Astrocyte of the spinal cord (primary cell): ENCODE measurements around the gene SRGAP1.
"Not testable (repeated sequence)": the region's sequence is repeated elsewhere in the genome, so short reads cannot be mapped to it uniquely, and the experiment has no call there.

Experiments used
- DNase-seq: peaks from one replicate; pipeline ENCODE4 v3.0.0; 2011; ENCODE audit warnings: low read depth, low spot score
- H3K4me3 ChIP-seq: 2 replicates; pipeline ENCODE4 v1.5.1; 2011; ENCODE audit warnings: low read depth, mild to moderate bottlenecking, low read length, moderate library complexity
- CTCF ChIP-seq: IDR thresholded peaks from 2 replicates; pipeline ENCODE4 v1.5.1; 2012; ENCODE audit warnings: low read depth, mild to moderate bottlenecking, low read length, inconsistent platforms
- in situ Hi-C: cut with HindIII; loops from 2 replicates; pipeline ENCODE4 v1.10.0; 2017; ENCODE audit warnings: low sequenced_read_pairs

SRGAP1 gene

GRCh38 chr12:64065881-64066451 is 221.5 kb downstream of the SRGAP1 start:
- H3K4me3 ChIP-seq, result no peak overlapping the region
- DNase-seq, result peak; percentile 53
- in situ Hi-C loops, result no loop called here
- no peak for TF ChIP-seq CTCF

GRCh38 chr12:64066776-64067175 is 222.3 kb downstream of the SRGAP1 start:
- TF ChIP-seq CTCF, result no peak

GRCh38 chr12:64070454-64070853 is 226.0 kb downstream of the SRGAP1 start:
- DNase-seq, result no peak
- in situ Hi-C loops, result no loop called here
- H3K4me3 ChIP-seq, result no peak overlapping the region
- no peak for TF ChIP-seq CTCF

More at GRCh38 chr12:64066776-64067175, 222.3 kb downstream of the SRGAP1 start:
- no peak overlapping the region for H3K4me3 ChIP-seq
- DNase-seq, result no peak
- in situ Hi-C loops, result no loop called here

DNA sequence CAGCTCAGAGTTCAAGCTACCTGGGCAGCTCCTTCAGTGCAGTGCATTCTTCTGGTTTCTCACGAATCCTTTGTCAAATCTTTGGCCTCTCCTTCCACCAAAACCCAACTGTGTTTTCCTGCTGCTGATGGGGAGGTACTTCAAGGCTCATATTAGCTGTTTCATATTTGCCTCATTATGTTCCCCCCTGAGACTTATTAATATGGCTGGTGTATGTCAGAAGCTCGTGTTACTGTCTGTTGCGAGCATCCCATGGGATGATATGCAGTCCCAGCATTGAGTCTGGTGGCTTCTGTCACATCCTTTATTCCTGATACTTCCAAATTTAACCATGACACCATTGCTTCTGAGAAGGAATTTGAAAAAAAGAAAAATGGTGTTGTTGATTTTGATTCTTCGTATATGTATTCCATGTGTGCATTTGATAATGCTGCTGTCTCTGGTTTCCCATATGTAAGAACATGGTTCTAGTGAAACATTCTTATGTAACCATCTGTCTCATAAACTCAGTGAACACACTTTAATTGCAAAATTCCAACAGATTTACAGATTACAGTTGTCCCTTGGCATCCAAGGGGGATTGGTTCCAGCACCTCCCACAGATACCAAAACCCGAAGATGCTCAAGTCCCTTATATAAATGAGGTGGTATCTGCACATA is 228.5 kb downstream of the SRGAP1 start:
- TF ChIP-seq CTCF, result no peak
- no peak for DNase-seq
- no peak overlapping the region for H3K4me3 ChIP-seq
- in situ Hi-C loops, result no loop called here

DNA sequence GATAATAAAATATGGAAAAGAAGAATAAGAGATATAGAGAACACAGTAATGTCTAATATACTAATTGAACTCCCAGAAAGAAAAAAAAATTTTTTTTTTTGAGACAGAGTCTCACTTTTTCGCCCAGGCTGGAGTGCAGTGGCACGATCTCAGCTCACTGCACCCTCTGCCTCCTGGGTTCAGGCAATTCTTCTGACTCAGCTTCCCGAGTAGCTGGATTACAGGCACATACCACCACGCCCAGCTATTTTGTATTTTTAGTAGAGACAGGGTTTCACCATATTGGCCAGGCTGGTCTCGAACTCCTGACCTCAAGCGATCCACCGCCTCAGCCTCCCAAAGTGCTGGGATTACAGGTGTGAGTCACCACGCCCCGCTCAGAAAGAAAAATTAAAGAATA is 232.1 kb downstream of the SRGAP1 start:
- in situ Hi-C loops, DNase-seq, H3K4me3 ChIP-seq: not testable (repeated sequence)

DNA sequence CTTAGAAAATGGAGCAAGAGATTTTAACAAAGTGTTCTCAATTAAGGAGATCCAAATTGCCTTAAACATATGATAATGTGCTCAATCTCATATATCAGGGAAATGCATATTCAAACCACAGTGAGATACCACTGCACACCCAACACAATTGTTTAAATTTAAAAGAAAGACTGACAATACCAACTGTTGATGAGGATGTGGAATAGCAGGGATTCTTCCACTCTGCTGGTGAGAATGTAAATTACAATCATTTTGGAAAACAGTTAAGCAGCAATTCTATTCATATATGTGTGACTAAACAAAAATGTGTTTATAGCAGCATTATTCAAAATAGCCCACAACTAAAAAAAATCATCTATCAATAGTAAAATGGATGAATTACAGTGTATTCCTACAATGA is 233.4 kb downstream of the SRGAP1 start:
- no peak for DNase-seq
- in situ Hi-C loops, result no loop called here
- no peak overlapping the region for H3K4me3 ChIP-seq
- TF ChIP-seq CTCF, result peak; percentile 30

DNA sequence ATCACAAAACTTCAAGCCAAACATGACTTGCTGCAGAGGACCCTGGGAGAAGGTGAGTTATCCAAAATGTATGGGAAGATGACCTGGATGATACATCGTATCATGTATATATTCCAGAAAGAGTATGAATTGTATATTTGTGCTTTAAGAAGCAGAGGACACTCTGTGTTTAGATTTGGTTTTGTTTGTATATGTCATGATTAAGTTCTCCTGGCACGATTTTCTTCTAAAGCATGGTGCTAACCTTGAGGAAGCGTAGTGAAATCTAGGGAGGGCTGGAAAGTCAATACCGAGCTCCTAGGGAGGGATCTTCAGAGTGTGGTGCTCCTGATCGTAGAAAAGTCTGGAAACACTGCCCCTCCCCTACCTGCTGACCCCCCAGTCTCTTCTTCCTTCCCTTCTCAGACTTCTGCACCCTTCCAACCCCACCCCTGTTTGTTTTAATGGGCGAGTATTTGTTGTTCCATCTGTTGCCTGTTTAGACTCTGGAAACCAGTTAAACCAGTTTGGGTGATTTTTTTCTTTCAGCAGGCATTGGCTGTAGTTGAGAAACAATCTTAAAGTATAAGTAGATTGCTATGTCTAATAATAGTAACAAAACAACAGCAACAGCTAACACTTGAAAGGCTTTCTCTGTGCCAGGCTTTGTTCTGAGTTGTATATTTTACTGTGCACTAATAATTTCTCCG is 236.0 kb downstream of the SRGAP1 start:
- no peak for TF ChIP-seq CTCF
- no peak overlapping the region for H3K4me3 ChIP-seq
- DNase-seq, result no peak
- in situ Hi-C loops, result no loop called here
